Stimulated activated memory B cell treated with anti-CD40 and anti-IgM and Interleukin-4, amounts not matched to agents 10 μg/mL and 1 μg/mL and 100 μg/mL, for 72 hours (primary cell): ENCODE measurements around the gene SSPN.
A peak's percentile ranks its signal among the peaks of the same experiment; 100 is the strongest.

ENCODE experiments used
- ATAC-seq: fragments of 150-1000 bp; cut with Tn5 transposase; 2 replicates; pipeline ENCODE4 v1.10.0; 2021
- H3K27ac Mint-ChIP-seq: one replicate; pipeline ENCODE4 v1.8.0; 2022; ENCODE audit warnings: mild to moderate bottlenecking, mixed read lengths
- H3K27me3 Mint-ChIP-seq: one replicate; pipeline ENCODE4 v1.8.0; 2022; ENCODE audit warnings: mixed read lengths
- H3K36me3 Mint-ChIP-seq: one replicate; pipeline ENCODE4 v1.8.0; 2022; ENCODE audit warnings: mixed read lengths
- H3K4me1 Mint-ChIP-seq: one replicate; pipeline ENCODE4 v1.8.0; 2022; ENCODE audit warnings: mixed read lengths
- H3K4me3 Mint-ChIP-seq: one replicate; pipeline ENCODE4 v1.8.0; 2022; ENCODE audit warnings: mild to moderate bottlenecking, moderate library complexity, mixed read lengths
- H3K9me3 Mint-ChIP-seq: one replicate; pipeline ENCODE4 v1.8.0; 2022; ENCODE audit warnings: mixed read lengths

The SSPN gene, protein sequence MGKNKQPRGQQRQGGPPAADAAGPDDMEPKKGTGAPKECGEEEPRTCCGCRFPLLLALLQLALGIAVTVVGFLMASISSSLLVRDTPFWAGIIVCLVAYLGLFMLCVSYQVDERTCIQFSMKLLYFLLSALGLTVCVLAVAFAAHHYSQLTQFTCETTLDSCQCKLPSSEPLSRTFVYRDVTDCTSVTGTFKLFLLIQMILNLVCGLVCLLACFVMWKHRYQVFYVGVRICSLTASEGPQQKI

DNA sequence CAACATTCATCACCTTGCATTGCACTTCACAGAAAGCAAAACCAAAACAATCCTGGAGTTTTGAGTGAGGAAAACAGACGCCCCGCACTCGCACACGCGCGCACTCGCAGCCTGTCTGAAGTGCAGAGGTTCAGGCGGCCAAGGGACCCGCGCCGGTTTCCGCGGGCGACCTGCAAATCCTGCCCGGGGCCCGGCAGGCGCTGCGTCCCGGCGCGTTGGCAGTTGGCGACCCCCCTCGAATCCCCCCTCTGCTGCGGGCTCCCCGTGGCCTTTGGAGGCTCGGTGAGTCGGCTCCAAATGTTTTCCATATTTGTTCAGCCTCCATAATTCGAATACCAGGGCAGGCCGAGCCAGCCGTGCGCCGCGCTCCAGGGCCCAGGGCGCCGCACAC, at the start of gene SSPN:
Gene SSPN, plus strand, starts transcription at position 324 of the 391 bp plus-strand sequence. CDS start 100 bp downstream, outside the sequence.
- H3K4me1 Mint-ChIP-seq, result peaks cover 7% of the 10 kb centered on the region
- no peaks in the 10 kb centered on the region for H3K36me3 Mint-ChIP-seq
- peak; percentile 67 for ATAC-seq
- H3K27ac Mint-ChIP-seq, result peak within 1 kb of the TSS; percentile 90
- H3K9me3 Mint-ChIP-seq, result no peaks in the 10 kb centered on the region
- H3K4me3 Mint-ChIP-seq, result peak within 1 kb of the TSS; percentile 97
- H3K27me3 Mint-ChIP-seq, result no peaks in the 10 kb centered on the region

DNA sequence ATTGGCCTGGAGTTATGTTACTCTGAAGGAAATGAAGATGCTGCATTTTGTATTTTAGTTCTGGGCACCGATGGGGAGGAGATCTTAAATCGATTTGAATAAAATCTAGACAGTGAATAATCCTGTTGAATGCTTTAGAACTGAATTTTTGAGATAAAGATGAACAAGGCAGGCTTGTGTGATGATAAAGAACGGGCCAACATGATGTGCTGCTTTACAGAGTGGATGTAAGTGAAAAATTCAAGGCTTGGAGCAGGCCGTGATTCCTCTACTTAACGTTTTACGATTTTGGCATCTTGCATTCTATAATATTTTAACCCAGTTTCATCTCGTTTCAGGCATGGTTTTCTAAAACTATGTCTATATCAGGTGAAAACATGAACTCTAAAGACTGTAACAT, 47.1 kb upstream of the SSPN start:
- ATAC-seq, result no peak
- H3K27ac Mint-ChIP-seq, result no peak overlapping the region
- no peaks in the 10 kb centered on the region for H3K9me3 Mint-ChIP-seq
- no peaks in the 10 kb centered on the region for H3K27me3 Mint-ChIP-seq
- no peak overlapping the region for H3K4me3 Mint-ChIP-seq
- H3K36me3 Mint-ChIP-seq, result no peaks in the 10 kb centered on the region
- H3K4me1 Mint-ChIP-seq, result peaks cover 25% of the 10 kb centered on the region

DNA sequence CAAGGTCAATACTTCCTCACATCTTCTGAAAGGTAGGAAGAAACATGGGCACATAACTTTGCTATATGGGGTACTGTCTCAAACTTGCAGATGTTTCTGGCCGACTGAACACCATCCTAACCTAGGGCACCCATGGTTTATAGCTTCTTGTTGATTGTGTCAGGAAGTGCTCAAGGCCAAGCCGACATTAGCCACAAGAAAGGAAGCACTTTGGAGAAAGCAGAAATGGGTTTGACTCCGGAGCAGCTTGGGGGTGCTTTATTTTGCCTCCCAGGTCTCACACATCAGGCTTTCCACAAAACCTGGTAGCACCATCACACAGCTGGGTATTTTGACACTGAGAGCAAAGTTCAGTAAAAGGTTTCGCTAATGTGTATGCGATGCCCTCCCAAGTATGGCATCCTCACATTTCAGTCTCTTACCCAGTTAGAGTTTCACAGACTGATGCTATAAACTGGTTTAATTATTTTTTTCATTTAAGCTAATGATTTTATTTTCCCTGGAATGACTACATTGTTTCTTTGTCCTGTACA, 45.3 kb upstream of the SSPN start:
- Mint-ChIP-seq H3K36me3 (no peaks in the 10 kb centered on the region), H3K4me1 (peaks cover 35% of the 10 kb centered on the region), H3K27me3 (no peaks in the 10 kb centered on the region), H3K9me3 (no peaks in the 10 kb centered on the region), H3K27ac (no peak overlapping the region), H3K4me3 (no peak overlapping the region)
- ATAC-seq, result no peak

DNA sequence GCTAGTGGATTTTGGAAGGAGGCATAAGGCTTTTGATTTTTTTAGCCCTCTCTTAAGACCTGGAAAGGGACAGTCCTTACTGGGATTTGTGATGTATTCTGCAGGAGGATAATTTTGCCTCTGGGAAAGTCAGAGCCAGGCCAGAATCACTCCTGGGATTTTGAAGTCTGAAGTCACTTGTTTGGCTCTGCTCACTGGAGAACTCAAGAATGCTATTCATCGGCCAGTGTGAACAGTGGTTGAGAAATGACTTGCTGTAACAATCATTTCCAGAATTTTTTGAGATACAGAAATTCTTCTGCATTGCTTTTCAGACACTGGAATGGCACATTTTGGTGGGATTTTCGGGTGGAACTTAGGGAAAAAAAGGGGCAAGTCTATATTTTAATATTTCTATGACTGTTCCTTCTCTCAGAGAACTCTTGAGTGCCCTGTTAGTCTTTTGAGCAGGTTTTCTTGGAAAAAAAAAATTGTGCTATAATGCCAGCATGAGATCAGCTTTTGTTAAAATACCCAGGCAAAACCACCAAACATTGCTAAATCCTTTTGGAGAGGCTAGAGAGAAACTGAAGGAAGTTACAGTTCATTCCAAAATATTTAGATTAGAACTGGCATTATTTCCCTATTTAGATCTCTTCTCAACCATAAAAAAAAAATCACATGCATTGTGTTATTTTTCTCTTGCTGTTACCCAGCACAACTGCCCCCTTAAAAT, 44.5 kb upstream of the SSPN start:
- H3K36me3 Mint-ChIP-seq, result no peaks in the 10 kb centered on the region
- H3K27me3 Mint-ChIP-seq, result no peaks in the 10 kb centered on the region
- no peak for ATAC-seq
- H3K9me3 Mint-ChIP-seq, result no peaks in the 10 kb centered on the region
- peaks cover 44% of the 10 kb centered on the region for H3K4me1 Mint-ChIP-seq
- H3K27ac Mint-ChIP-seq, result no peak overlapping the region
- H3K4me3 Mint-ChIP-seq, result no peak overlapping the region

DNA sequence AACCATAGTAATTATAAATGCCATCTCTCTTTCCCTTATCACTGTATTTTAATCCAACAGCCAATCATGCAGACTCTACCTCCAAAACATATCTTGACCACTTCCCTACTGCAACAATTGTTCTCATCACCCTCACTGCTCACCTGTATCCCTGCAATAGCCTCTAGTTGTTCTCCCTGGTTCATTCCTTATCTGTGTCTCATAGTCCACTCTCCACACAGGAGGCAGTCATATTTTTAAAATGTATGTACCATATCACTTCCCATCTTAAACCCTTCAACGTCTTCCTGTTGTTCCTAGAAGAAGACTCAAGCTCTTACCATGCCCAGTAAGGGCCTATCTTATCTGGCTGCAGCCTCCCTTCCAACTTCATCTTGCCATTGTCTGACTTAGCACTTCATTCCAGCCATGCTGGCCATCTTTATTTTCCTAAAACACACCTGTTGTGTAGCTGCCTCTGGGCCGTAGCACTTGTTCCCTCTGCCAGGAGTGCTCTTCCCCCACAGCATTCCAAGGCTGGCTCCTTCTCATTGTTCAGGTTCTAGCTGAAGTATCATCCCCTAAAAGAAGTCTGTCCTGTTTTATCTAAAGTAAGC, 42.8 kb upstream of the SSPN start:
- Mint-ChIP-seq H3K4me1 (peaks cover 57% of the 10 kb centered on the region), H3K27me3 (no peaks in the 10 kb centered on the region)

DNA sequence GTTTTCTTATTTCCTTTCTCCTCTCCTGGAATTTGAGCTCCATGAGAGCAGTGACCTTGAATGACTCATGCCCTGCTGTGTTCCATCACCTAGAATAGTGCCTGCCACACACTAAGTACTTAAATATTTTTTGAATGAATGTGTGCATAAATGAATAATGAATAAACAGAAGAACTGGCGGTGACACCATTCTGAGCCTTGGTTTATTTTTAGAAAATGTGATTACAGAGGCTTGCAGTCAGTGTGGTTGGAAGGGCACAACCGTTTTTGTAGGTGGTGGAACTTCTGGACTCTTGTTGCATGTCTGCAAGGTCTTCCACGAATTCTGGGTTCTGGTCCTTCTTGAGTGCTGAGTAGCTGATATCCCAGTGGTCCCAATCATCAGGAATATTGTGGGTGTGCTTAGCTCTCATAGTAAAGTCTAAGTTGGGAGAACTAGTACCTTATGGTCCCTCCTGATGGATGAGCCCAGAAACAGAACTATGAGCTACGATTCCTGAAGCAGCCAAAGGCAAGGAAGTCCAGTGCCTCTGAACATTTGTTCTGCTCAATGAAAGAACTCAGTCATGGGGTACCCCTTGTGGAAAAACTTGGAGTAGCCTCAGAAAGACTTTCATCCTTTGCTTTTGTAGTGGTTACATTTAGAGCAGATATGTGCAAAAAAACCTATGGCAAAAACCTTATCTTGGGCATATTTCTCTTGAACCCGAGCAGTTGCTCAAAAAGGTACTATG, 41.8 kb upstream of the SSPN start:
- Mint-ChIP-seq H3K27ac (no peak overlapping the region), H3K27me3 (no peaks in the 10 kb centered on the region), H3K4me3 (no peak overlapping the region), H3K4me1 (peaks cover 65% of the 10 kb centered on the region), H3K36me3 (peaks cover 4% of the 10 kb centered on the region), H3K9me3 (peaks cover 2% of the 10 kb centered on the region)
- ATAC-seq, result no peak

More for the DNA sequence above, 42.8 kb upstream of the SSPN start:
- Mint-ChIP-seq H3K36me3 (no peaks in the 10 kb centered on the region), H3K4me3 (no peak overlapping the region), H3K9me3 (no peaks in the 10 kb centered on the region), H3K27ac (peak overlapping the region; percentile 56)
- no peak for ATAC-seq

DNA sequence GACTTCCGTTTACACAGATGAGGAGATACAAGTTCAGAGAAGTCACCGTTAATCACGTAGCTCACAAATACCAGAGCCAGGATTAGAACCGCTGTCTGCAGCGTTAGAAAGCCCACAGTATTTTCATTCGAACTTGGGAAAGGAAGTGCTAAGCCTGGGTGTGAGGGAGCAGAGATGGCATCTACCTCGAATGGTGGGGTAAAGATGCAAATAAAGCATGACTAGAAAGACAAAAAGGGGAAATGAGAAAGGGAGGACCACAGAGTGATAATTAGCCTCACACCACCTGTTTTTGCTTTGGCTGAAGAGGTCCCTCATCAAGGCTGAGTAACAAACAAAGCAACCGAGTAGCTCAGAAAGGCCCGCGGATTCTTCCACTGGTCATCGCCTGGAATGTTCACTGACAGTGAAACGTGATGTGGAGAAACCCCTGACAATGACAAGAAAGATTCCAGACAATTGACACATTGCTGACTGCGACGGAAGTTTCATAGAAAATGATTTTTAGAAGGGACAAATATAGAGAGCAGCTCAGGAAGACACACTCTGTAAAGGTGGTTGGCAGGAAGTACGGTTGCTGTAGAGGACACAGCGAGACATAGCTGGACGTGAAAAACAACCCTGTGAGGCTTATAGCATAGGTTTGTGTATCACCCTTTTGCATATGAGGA, 39.0 kb upstream of the SSPN start:
- ATAC-seq, result peak; percentile 95
- peaks cover 2% of the 10 kb centered on the region for H3K9me3 Mint-ChIP-seq
- H3K27ac Mint-ChIP-seq, result peak overlapping the region; percentile 90

DNA sequence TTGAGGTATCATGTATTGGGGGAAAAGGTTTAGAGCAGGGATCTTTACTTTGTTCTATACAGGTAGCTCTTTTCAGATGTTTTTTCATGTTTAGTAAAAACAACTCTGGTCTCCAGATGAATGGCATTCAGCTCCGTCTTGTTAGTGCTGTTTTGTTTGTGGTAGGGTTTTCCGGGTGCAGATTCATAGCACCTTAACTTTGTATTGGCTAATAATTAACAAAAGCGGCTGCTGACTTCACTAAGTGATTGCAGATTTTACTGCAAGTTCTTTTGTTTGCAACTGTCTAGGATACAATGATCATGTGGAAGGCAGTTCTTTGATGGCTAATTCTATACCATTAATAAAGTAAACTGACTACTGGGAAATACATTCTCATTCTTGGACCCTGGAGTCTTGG, 38.4 kb upstream of the SSPN start:
- ATAC-seq, result no peak
- peak overlapping the region; percentile 78 for H3K4me3 Mint-ChIP-seq
- H3K36me3 Mint-ChIP-seq, result peaks cover 4% of the 10 kb centered on the region
- H3K27me3 Mint-ChIP-seq, result no peaks in the 10 kb centered on the region
- peaks cover 85% of the 10 kb centered on the region for H3K4me1 Mint-ChIP-seq
- H3K27ac Mint-ChIP-seq, result peak overlapping the region; percentile 90
- H3K9me3 Mint-ChIP-seq, result peaks cover 2% of the 10 kb centered on the region

More for the DNA sequence above, 39.0 kb upstream of the SSPN start:
- H3K4me3 Mint-ChIP-seq, result peak overlapping the region; percentile 78
- H3K4me1 Mint-ChIP-seq, result peaks cover 78% of the 10 kb centered on the region
- no peaks in the 10 kb centered on the region for H3K27me3 Mint-ChIP-seq
- peaks cover 4% of the 10 kb centered on the region for H3K36me3 Mint-ChIP-seq

DNA sequence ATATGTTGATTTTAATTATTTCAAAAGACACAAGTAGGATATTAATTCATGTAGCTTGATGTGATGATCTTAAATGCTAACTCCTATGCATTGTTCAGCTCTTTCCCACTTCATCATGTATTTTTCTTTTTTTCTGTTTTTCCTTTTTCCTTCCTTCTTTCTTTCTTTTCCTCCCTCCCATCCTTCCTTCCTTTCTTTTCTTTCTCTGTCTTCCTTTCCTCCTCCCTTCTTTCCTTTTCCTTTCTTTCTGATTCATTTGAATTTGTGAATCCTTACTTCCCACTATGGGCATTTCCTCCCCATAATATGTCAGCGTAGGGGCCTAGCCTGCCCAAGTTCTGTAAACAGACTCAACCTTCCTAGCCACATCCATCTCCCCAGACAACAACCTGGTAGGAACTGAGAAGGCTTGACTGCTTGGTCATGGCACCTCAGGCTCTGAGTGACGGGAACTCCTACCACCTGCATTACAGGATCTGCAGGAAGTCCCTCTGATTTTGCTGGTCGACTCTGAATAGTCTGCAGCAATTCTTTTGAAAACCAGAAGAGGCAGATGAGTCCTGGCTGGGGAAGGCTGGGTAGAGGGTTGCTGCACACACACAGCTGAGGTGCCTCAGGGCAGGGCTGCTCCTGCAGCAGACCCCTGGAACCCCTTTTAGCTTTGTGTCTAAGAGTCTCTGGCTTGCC, 37.2 kb upstream of the SSPN start:
- ATAC-seq, result peak; percentile 35
- H3K27me3 Mint-ChIP-seq, result no peaks in the 10 kb centered on the region
- peak overlapping the region; percentile 5 for H3K4me3 Mint-ChIP-seq
- H3K9me3 Mint-ChIP-seq, result peaks cover 2% of the 10 kb centered on the region
- peaks cover 87% of the 10 kb centered on the region for H3K4me1 Mint-ChIP-seq
- H3K27ac Mint-ChIP-seq, result peak overlapping the region; percentile 73
- H3K36me3 Mint-ChIP-seq, result peaks cover 4% of the 10 kb centered on the region

DNA sequence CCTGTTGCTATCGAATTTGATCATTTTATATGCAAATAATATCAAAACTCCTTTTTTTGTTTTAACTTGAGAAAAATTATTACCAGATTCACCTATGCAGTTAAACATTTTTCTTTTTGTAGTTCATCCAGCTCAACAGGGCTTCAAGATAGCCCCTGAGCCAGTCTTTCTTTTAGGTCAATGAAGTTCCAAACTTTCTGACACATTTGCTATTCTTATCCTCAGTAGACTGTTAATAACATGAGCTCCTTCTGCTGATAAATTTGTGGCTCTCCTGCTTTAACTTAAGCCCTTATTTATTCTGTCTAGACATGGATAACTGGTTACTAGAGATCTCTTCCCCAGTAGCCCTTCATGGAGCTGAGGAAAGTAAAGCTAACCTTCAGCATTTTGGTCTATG, 33.2 kb upstream of the SSPN start:
- peak overlapping the region; percentile 78 for H3K27ac Mint-ChIP-seq
- H3K9me3 Mint-ChIP-seq, result peaks cover 2% of the 10 kb centered on the region
- H3K4me3 Mint-ChIP-seq, result no peak overlapping the region
- no peak for ATAC-seq
- no peaks in the 10 kb centered on the region for H3K27me3 Mint-ChIP-seq
- peaks cover 66% of the 10 kb centered on the region for H3K4me1 Mint-ChIP-seq
- H3K36me3 Mint-ChIP-seq, result peaks cover 4% of the 10 kb centered on the region

DNA sequence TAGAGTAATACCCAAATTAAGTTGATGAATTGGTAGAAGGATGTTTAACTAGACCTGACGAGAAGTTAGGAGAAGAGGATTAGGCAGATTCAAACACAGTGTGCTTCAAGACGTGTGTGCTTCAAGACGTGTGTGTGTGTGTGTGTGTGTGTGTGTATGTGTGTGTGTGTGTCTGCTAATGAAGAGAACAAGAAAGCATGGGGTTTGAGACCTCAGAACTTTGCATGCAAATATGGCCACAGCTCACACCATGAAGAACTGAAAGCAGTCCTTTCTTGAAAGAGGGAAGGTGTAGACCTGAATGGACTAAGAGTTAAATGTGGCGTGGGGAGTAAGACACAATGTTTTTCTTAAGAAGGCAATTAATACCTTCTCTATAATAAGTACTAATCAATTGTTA, 32.5 kb upstream of the SSPN start:
- Mint-ChIP-seq H3K27me3 (no peaks in the 10 kb centered on the region), H3K27ac (peak overlapping the region; percentile 78)

DNA sequence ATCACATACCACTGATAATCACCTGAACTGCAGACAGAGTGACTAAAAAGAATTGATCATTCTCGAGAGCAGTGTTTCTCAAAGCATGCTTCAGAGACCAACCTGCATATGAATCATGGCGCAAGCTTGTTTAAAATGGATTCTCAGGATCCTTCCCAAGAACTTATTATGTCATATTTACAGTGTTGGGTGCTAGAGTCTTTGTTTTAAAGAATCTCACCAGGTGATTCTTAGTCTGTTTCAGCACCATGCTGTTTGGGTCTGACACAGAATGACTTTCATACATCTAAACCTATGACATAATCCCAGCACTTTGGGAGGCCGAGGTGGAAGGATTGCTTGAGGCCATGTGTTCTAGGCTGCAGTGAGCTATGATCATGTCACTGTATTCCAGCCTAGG, 31.3 kb upstream of the SSPN start:
- H3K36me3 Mint-ChIP-seq, result peaks cover 8% of the 10 kb centered on the region
- no peak for ATAC-seq
- no peak overlapping the region for H3K4me3 Mint-ChIP-seq
- no peaks in the 10 kb centered on the region for H3K9me3 Mint-ChIP-seq
- H3K27ac Mint-ChIP-seq, result peak overlapping the region; percentile 14
- H3K4me1 Mint-ChIP-seq, result peaks cover 52% of the 10 kb centered on the region
- no peaks in the 10 kb centered on the region for H3K27me3 Mint-ChIP-seq

More for the DNA sequence above, 32.5 kb upstream of the SSPN start:
- Mint-ChIP-seq H3K4me3 (peak overlapping the region; percentile 16), H3K36me3 (peaks cover 4% of the 10 kb centered on the region), H3K9me3 (peaks cover 2% of the 10 kb centered on the region), H3K4me1 (peaks cover 64% of the 10 kb centered on the region)
- peak; percentile 89 for ATAC-seq

DNA sequence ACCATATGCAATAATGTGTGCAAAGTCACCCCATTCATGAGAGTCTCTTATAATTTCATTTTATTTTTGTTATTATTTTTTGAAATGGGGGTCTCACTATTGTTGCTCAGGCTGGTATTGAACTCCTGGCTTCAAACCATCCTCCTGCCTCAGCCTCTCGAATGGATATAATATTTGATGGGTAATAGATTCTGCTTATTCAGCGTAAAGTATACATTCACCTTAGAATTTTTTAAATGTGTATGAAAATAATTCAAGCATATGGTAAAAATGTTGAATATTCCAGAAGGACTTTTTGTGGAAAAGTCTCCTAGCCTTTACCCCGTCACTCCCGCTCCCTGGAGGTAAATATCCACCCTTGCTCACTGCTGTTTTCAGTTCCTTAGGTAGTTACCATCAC, 23.4 kb upstream of the SSPN start:
- H3K9me3 Mint-ChIP-seq, result no peaks in the 10 kb centered on the region
- H3K36me3 Mint-ChIP-seq, result peaks cover 8% of the 10 kb centered on the region
- no peaks in the 10 kb centered on the region for H3K27me3 Mint-ChIP-seq
- H3K4me3 Mint-ChIP-seq, result no peak overlapping the region
- H3K27ac Mint-ChIP-seq, result no peak overlapping the region
- no peak for ATAC-seq
- peaks cover 42% of the 10 kb centered on the region for H3K4me1 Mint-ChIP-seq

DNA sequence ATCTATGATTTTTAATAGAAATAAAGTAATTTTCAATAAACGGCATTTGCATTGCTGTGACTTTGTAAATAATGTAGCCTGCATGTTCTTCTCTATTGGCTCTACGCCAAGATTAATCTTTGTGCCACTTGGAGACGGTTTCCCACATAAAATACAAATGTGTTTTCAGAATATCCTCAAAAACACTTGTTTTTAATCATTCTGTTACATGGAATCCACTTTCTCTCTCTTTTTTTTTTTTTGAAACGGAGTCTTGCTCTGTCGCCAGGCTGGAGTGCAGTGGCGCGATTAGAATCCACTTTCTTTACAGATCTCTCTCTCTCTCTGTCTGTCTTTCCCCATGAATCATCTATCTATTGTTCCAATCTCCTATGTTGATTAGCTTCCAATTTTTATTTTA, 22.8 kb upstream of the SSPN start:
- peaks cover 47% of the 10 kb centered on the region for H3K4me1 Mint-ChIP-seq
- H3K27me3 Mint-ChIP-seq, result no peaks in the 10 kb centered on the region
- H3K36me3 Mint-ChIP-seq, result peaks cover 8% of the 10 kb centered on the region
- no peak overlapping the region for H3K4me3 Mint-ChIP-seq
- H3K27ac Mint-ChIP-seq, result peak overlapping the region; percentile 56
- no peaks in the 10 kb centered on the region for H3K9me3 Mint-ChIP-seq
- no peak for ATAC-seq
